Measurements from ENCODE around the gene TKTL1. TPM values are rescaled to one million over a fixed set of nuclear protein-coding genes. Genes with fewer than 3 reads are reported as not detected.

Gene TKTL1
- total and polyA plus RNA-seq, 7 experiments from 2014 or later: 0.58 to 47.7 (median 4.0) TPM

Other genes starting within 250 kb of the TKTL1 start
- 100 to 1,000 TPM in 3 of 5 experiments, 10 to 100 TPM in 2; 72.7 to 155 (median 103) TPM for gene MECP2, start 198.1 kb upstream of the TKTL1 start, total RNA-seq
- 10 to 100 TPM; 12.1 to 22.5 TPM for gene MECP2, start 198.1 kb upstream of the TKTL1 start, polyA plus RNA-seq
- not detected for gene OPN1LW, start 151.6 kb upstream of the TKTL1 start, total RNA-seq
- gene OPN1LW, start 151.6 kb upstream of the TKTL1 start, polyA plus RNA-seq: not detected
- gene OPN1MW, start 113.2 kb upstream of the TKTL1 start, total RNA-seq: not detected
- not detected for gene OPN1MW, start 113.2 kb upstream of the TKTL1 start, polyA plus RNA-seq
- gene OPN1MW2, start 76.0 kb upstream of the TKTL1 start, total RNA-seq: not detected
- not detected for gene OPN1MW2, start 76.0 kb upstream of the TKTL1 start, polyA plus RNA-seq
- gene OPN1MW3, start 38.2 kb upstream of the TKTL1 start, total RNA-seq: not detected
- gene OPN1MW3, start 38.2 kb upstream of the TKTL1 start, polyA plus RNA-seq: not detected
- not detected for gene TEX28, start 671 bp upstream of the TKTL1 start, total RNA-seq
- not detected for gene TEX28, start 671 bp upstream of the TKTL1 start, polyA plus RNA-seq
- 1,000 to 10,000 TPM in 2 of 5 experiments, 100 to 1,000 TPM in 3; 440 to 1,423 (median 604) TPM for gene FLNA, start 78.8 kb downstream of the TKTL1 start, total RNA-seq
- gene FLNA, start 78.8 kb downstream of the TKTL1 start, polyA plus RNA-seq: 100 to 1,000 TPM in 1 of 2 donors, 10 to 100 TPM in 1; 96.0 to 333 TPM
- gene EMD, start 83.5 kb downstream of the TKTL1 start, total RNA-seq: 100 to 1,000 TPM in 2 of 5 experiments, 10 to 100 TPM in 3; 53.5 to 141 (median 89.9) TPM
- gene EMD, start 83.5 kb downstream of the TKTL1 start, polyA plus RNA-seq: 10 to 100 TPM; 31.5 to 34.6 TPM
- 1,000 to 10,000 TPM; 2,926 to 5,130 (median 5,063) TPM for gene RPL10, start 102.6 kb downstream of the TKTL1 start, total RNA-seq
- 1,000 to 10,000 TPM; 6,302 to 7,439 TPM for gene RPL10, start 102.6 kb downstream of the TKTL1 start, polyA plus RNA-seq
- gene DNASE1L1, start 113.5 kb downstream of the TKTL1 start, total RNA-seq: 10 to 100 TPM; 18.4 to 31.1 (median 21.7) TPM
- gene DNASE1L1, start 113.5 kb downstream of the TKTL1 start, polyA plus RNA-seq: 10 to 100 TPM; 11.1 to 19.6 TPM
- gene TAFAZZIN, start 115.7 kb downstream of the TKTL1 start, total RNA-seq: 100 to 1,000 TPM in 3 of 5 experiments, 10 to 100 TPM in 2; 90.9 to 130 (median 108) TPM
- gene TAFAZZIN, start 115.7 kb downstream of the TKTL1 start, polyA plus RNA-seq: 10 to 100 TPM; 40.4 to 46.4 TPM
- 10 to 100 TPM; 37.8 to 63.3 (median 51.1) TPM for gene ATP6AP1, start 132.9 kb downstream of the TKTL1 start, total RNA-seq
- 100 to 1,000 TPM; 100 to 118 TPM for gene ATP6AP1, start 132.9 kb downstream of the TKTL1 start, polyA plus RNA-seq
- 100 to 1,000 TPM; 106 to 174 (median 140) TPM for gene GDI1, start 141.4 kb downstream of the TKTL1 start, total RNA-seq
- gene GDI1, start 141.4 kb downstream of the TKTL1 start, polyA plus RNA-seq: 10 to 100 TPM; 18.8 to 28.6 TPM
- 10 to 100 TPM; 47.2 to 76.5 (median 49.3) TPM for gene FAM50A, start 148.3 kb downstream of the TKTL1 start, total RNA-seq
- gene FAM50A, start 148.3 kb downstream of the TKTL1 start, polyA plus RNA-seq: 10 to 100 TPM; 19.9 to 40.7 TPM
- gene PLXNA3, start 162.5 kb downstream of the TKTL1 start, total RNA-seq: 10 to 100 TPM; 32.9 to 45.7 (median 43.3) TPM
- gene PLXNA3, start 162.5 kb downstream of the TKTL1 start, polyA plus RNA-seq: 1 to 10 TPM in 1 of 2 donors, under 1 TPM in 1; 0.93 to 1.2 TPM
- 10 to 100 TPM; 11.6 to 57.0 (median 20.4) TPM for gene LAGE3, start 183.5 kb downstream of the TKTL1 start, total RNA-seq
- gene LAGE3, start 183.5 kb downstream of the TKTL1 start, polyA plus RNA-seq: 10 to 100 TPM; 78.1 to 85.1 TPM
- gene UBL4A, start 190.8 kb downstream of the TKTL1 start, total RNA-seq: 10 to 100 TPM in 4 of 5 experiments, 1 to 10 TPM in 1; 9.2 to 41.5 (median 32.5) TPM
- 10 to 100 TPM; 46.0 to 65.7 TPM for gene UBL4A, start 190.8 kb downstream of the TKTL1 start, polyA plus RNA-seq
- 10 to 100 TPM; 11.7 to 22.7 (median 19.0) TPM for gene SLC10A3, start 194.8 kb downstream of the TKTL1 start, total RNA-seq
- gene SLC10A3, start 194.8 kb downstream of the TKTL1 start, polyA plus RNA-seq: 10 to 100 TPM; 35.0 to 58.7 TPM
- 10 to 100 TPM; 37.6 to 63.7 (median 50.9) TPM for gene FAM3A, start 220.4 kb downstream of the TKTL1 start, total RNA-seq
- gene FAM3A, start 220.4 kb downstream of the TKTL1 start, polyA plus RNA-seq: 10 to 100 TPM; 22.2 to 31.1 TPM

Data from naive thymus-derived CD4-positive, alpha-beta T cell (primary cell).